NCI-H82 treated with DMSO at 0.1 percent for 48 hours (cell line): ENCODE data around the gene PER1.

Experiments
- DNase-seq: peaks from one replicate; lab custom pipeline; 2025; ENCODE audit not compliant: unreplicated experiment; lab: John Stamatoyannopoulos, UW

PER1 gene

DNA sequence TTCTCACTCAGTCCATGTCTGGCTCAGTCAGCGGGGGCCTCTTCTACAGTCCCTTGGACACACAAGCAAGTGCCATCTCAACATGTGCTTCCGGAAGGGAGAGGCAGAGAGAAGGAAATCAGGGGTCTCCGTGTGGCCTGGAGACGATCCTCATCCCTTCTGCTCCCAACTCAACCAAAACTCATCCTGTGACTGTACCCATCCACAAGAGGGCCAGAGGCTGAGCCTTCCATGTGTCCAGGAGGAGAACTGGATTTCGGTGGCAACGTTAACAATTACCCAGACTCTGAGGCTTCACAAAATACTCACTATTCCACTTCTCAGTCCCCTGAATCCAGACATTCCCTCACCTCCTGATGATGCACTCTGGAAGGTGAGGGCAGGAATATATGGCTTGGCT, 56.8 kb downstream of the PER1 start:
- no peak for DNase-seq

- DNase-seq = no peak
Observed at GRCh38 chr17:8091033-8091687, 61.0 kb downstream of the PER1 start.
